ENCODE measurements around the gene WNK2.
"Not testable (repeated sequence)": the region's sequence is repeated elsewhere in the genome, so short reads cannot be mapped to it uniquely, and the experiment has no call there.

Gene WNK2

GRCh38 chr9:93247099-93247865 lies 63.3 kb downstream of the WNK2 start:
- no peak for TF ChIP-seq CTCF (IDR thresholded peaks at IDR 0.05; ENCODE audit: low read depth, low read length)
- no peak for TF ChIP-seq POLR2A (IDR thresholded peaks at IDR 0.05; ENCODE audit: extremely low read depth, insufficient read length)
- TF ChIP-seq MAX (IDR thresholded peaks at IDR 0.05; ENCODE audit: low read depth, low read length), result no peak
- TF ChIP-seq MYC (IDR thresholded peaks at IDR 0.05; ENCODE audit: low read depth, low read length), result no peak
- H3K4me3 ChIP-seq (ENCODE audit: low read depth, low read length), result no peak overlapping the region
- DNase-seq (ENCODE audit: low read depth), result no peak

GRCh38 chr9:93247892-93248291 lies 64.0 kb downstream of the WNK2 start:
- DNase-seq (ENCODE audit: low read depth), result no peak
- H3K4me3 ChIP-seq (ENCODE audit: low read depth, low read length), result no peak overlapping the region
- TF ChIP-seq CTCF (IDR thresholded peaks at IDR 0.05; ENCODE audit: low read depth, low read length) (no peak), MYC (IDR thresholded peaks at IDR 0.05; ENCODE audit: low read depth, low read length) (no peak), POLR2A (IDR thresholded peaks at IDR 0.05; ENCODE audit: extremely low read depth, insufficient read length) (no peak), MAX (IDR thresholded peaks at IDR 0.05; ENCODE audit: low read depth, low read length) (no peak)

GRCh38 chr9:93248386-93249040 lies 64.6 kb downstream of the WNK2 start:
- no peak overlapping the region for H3K4me3 ChIP-seq (ENCODE audit: low read depth, low read length)
- TF ChIP-seq CTCF (IDR thresholded peaks at IDR 0.05; ENCODE audit: low read depth, low read length), result no peak
- no peak for TF ChIP-seq POLR2A (IDR thresholded peaks at IDR 0.05; ENCODE audit: extremely low read depth, insufficient read length)
- no peak for TF ChIP-seq MYC (IDR thresholded peaks at IDR 0.05; ENCODE audit: low read depth, low read length)
- no peak for TF ChIP-seq MAX (IDR thresholded peaks at IDR 0.05; ENCODE audit: low read depth, low read length)
- DNase-seq (ENCODE audit: low read depth), result no peak

GRCh38 chr9:93250185-93250584 lies 66.2 kb downstream of the WNK2 start:
- no peak for DNase-seq (ENCODE audit: low read depth)
- H3K4me3 ChIP-seq (ENCODE audit: low read depth, low read length), result no peak overlapping the region
- TF ChIP-seq MYC (IDR thresholded peaks at IDR 0.05; ENCODE audit: low read depth, low read length), result no peak
- no peak for TF ChIP-seq CTCF (IDR thresholded peaks at IDR 0.05; ENCODE audit: low read depth, low read length)
- TF ChIP-seq POLR2A (IDR thresholded peaks at IDR 0.05; ENCODE audit: extremely low read depth, insufficient read length), result no peak
- TF ChIP-seq MAX (IDR thresholded peaks at IDR 0.05; ENCODE audit: low read depth, low read length), result no peak

GRCh38 chr9:93251309-93251708 lies 67.4 kb downstream of the WNK2 start:
- DNase-seq (ENCODE audit: low read depth); H3K4me3 ChIP-seq (ENCODE audit: low read depth, low read length): not testable (repeated sequence)

- TF ChIP-seq MAX (IDR thresholded peaks at IDR 0.05; ENCODE audit: low read depth, low read length) (no peak), CTCF (IDR thresholded peaks at IDR 0.05; ENCODE audit: low read depth, low read length) (no peak), MYC (IDR thresholded peaks at IDR 0.05; ENCODE audit: low read depth, low read length) (no peak), POLR2A (IDR thresholded peaks at IDR 0.05; ENCODE audit: extremely low read depth, insufficient read length) (no peak)
- no peak for DNase-seq (ENCODE audit: low read depth)
- no peak overlapping the region for H3K4me3 ChIP-seq (ENCODE audit: low read depth, low read length)
Measured at GRCh38 chr9:93252116-93252780, 68.3 kb downstream of the WNK2 start.
